Measurements from ENCODE around the gene PRR3.

Gene PRR3

DNA sequence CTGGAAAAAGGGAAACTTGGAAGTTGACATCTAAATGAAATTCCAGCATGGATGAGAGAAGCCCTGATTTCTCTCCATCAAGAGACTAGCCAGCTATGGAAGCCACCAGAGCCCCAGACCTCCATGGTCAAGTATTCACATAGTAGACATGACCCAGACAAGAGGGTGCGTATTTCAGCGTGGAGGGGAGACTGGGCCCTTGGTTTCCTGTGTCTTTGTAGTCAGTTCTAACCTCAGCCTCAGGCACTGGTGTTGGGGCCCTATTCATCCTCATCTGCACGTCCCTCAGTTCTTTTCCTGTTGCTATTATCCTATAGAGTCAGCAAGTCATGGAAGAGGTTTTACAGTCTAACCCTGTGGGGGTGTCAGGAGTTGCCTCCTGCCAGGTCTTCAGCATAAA is 13.3 kb upstream of the PRR3 start:
- peaks cover 18% of the 10 kb centered on the region for H3K36me3 Mint-ChIP-seq (ENCODE audit: insufficient read depth)
- peaks cover 33% of the 10 kb centered on the region for H3K4me1 Mint-ChIP-seq
- DNase-seq (ENCODE audit: low spot score in 2 of 2) (no peak), ATAC-seq (replicated peaks; ENCODE audit: extremely low read depth, poor library complexity, severe bottlenecking) (peak; percentile 33)
- peak overlapping the region; percentile 46 for H3K4me3 Mint-ChIP-seq
- no peaks in the 10 kb centered on the region for H3K27me3 Mint-ChIP-seq
- no peaks in the 10 kb centered on the region for H3K9me3 Mint-ChIP-seq
- peak overlapping the region; percentile 87 for H3K27ac Mint-ChIP-seq (ENCODE audit: low read depth)

DNA sequence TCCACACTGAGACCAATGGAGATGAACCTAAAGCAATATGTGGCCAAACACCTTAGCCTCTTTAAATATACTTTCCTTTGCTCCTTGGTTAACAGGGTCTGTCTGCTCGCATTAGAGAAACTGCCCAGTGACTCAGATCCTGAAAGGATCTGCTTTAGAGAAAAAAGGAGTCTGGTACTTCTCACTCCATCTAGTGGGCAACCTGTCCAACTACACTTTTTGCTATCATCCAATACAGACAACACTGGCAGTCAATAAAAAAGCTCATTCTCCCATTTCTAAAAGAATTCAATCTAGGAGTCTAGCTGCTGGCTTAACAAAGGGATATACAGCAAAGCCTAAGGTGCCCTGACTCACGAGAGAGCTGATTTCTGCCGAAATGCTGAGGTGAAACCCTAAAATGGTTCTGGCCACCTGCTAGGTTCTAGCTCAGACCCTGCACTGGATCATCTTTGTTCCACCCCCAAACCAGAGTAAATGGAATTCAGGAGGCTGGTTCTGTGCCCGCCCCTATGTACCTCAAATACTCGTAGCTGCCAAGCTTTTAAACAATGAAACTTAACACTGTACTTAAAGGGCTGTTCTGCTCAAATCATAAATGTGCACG is 12.3 kb upstream of the PRR3 start:
- H3K36me3 Mint-ChIP-seq (ENCODE audit: insufficient read depth) = peaks cover 23% of the 10 kb centered on the region
- H3K9me3 Mint-ChIP-seq = no peaks in the 10 kb centered on the region
- H3K27me3 Mint-ChIP-seq = no peaks in the 10 kb centered on the region
- peak overlapping the region; percentile 46 for H3K4me3 Mint-ChIP-seq
- DNase-seq (ENCODE audit: low spot score in 2 of 2) (no peak), ATAC-seq (replicated peaks; ENCODE audit: extremely low read depth, poor library complexity, severe bottlenecking) (peak; percentile 34)
- H3K4me1 Mint-ChIP-seq = peaks cover 33% of the 10 kb centered on the region
- H3K27ac Mint-ChIP-seq (ENCODE audit: low read depth) = peak overlapping the region; percentile 87

DNA sequence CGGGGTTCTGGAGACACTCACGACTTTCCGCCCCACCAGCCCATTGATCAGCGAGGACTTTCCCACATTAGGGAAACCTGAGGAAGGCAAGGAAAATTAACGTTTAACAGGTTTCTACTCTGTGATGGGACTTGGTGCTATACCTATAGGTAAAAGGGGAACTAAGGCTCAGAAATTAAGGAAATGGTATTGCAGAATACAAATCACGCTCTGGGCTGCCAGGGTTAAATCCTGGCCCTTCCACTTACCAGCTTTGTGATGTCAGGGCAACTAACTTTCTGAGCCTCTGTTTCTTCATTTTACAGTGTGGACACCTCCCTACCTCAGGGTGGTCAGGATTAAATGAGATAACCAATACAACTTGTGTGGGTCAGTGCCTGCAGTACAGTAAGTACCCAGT is 9.6 kb upstream of the PRR3 start:
- H3K27ac Mint-ChIP-seq (ENCODE audit: low read depth) = peak overlapping the region; percentile 30
- H3K9me3 Mint-ChIP-seq = no peaks in the 10 kb centered on the region
- DNase-seq (ENCODE audit: low spot score in 2 of 2) = no peak
- ATAC-seq (replicated peaks; ENCODE audit: extremely low read depth, poor library complexity, severe bottlenecking) = no peak
- H3K36me3 Mint-ChIP-seq (ENCODE audit: insufficient read depth) = peaks cover 38% of the 10 kb centered on the region
- no peak overlapping the region for H3K4me3 Mint-ChIP-seq
- peaks cover 26% of the 10 kb centered on the region for H3K4me1 Mint-ChIP-seq
- H3K27me3 Mint-ChIP-seq = no peaks in the 10 kb centered on the region

DNA sequence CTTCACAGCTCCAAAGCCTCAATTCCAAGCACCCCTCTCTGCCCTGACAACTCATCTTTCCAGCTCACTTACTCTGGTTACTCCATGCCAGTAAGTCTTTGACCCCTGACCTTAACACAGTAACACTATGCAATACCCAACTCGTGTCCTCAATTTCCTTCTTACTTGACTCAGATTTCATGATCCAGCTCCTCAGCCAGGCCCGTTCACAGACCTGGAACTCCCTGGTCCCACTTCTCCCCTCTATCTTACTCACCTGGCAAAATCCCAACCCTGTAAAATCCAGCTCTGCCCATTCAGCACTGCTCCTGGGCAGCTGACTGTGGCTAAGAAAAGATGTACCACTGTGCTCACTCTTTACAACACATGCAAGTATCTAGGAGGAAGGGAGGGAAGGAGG is 8.7 kb upstream of the PRR3 start:
- no peak for ATAC-seq (replicated peaks; ENCODE audit: extremely low read depth, poor library complexity, severe bottlenecking)
- H3K4me3 Mint-ChIP-seq = no peak overlapping the region
- H3K9me3 Mint-ChIP-seq = no peaks in the 10 kb centered on the region
- H3K4me1 Mint-ChIP-seq = peaks cover 25% of the 10 kb centered on the region
- H3K36me3 Mint-ChIP-seq (ENCODE audit: insufficient read depth) = peaks cover 40% of the 10 kb centered on the region
- no peak for DNase-seq (ENCODE audit: low spot score in 2 of 2)
- no peak overlapping the region for H3K27ac Mint-ChIP-seq (ENCODE audit: low read depth)
- no peaks in the 10 kb centered on the region for H3K27me3 Mint-ChIP-seq

DNA sequence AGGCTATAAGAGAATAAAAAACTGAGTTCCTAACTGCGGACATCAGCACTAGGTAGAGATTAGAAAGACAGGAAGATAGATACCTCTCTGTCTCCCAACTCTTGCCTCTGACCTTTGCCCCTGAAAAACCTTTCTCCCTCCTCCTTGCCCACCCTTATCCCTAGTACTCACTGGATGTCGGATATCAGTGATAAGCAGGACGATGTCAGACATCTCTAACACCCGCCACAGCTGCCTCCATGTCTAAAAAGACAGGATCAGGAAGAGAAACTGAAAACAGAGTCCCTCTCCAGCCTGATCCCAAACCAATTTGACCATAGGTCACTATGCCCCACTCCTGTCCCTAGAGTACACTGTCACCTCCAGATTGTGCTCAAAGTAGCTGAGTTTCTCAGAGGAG is 2.7 kb upstream of the PRR3 start:
- Mint-ChIP-seq H3K4me1 (peaks cover 62% of the 10 kb centered on the region), H3K27ac (ENCODE audit: low read depth) (peak overlapping the region; percentile 11), H3K27me3 (no peaks in the 10 kb centered on the region), H3K36me3 (ENCODE audit: insufficient read depth) (peaks cover 43% of the 10 kb centered on the region), H3K4me3 (peak overlapping the region; percentile 94), H3K9me3 (no peaks in the 10 kb centered on the region)
- DNase-seq (ENCODE audit: low spot score in 2 of 2) = no peak
- no peak for ATAC-seq (replicated peaks; ENCODE audit: extremely low read depth, poor library complexity, severe bottlenecking)

DNA sequence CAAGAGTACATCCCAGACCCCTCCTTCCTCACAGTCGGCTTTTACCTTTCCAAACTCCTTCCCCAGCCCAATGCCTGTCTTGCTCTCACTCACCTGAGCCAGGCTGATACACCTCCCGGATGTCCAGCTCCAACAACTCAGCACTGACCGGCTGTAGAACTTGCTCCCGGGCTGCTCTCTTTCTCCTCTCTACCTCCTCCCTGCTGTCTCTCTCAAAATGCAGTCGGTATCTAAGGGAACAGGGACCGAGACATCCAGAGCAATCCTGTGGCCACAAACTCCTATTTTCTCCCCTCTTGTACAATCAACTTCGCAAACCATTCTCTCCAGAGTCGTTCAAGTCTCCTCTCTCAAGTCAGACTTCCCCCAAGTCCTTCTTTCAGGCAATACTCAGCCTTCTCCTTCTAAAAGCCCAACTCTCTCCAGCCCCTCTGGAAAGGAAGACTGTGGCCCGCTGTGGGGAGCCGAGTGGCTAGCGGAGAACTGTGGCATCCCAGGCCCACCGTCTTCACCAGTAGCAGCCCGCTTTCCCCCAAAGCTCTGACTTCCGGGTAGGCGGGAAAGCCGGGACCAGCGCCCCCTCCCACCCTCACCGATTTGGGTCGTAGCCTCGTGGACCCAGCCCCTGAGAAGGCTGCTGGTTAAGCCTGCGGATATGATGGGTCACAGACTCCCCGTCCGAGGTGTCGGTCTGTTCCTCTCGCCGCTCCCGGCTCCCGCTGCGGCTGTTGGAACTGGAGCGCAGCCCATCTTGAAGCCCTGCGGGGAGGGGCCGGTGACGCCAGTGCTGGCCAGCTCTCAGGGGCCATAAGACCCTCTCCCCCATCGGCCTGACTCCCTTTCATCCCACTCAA is 1.9 kb upstream of the PRR3 start:
- Mint-ChIP-seq H3K4me3 (peak overlapping the region; percentile 94), H3K9me3 (no peaks in the 10 kb centered on the region), H3K4me1 (peaks cover 66% of the 10 kb centered on the region), H3K36me3 (ENCODE audit: insufficient read depth) (peaks cover 38% of the 10 kb centered on the region), H3K27ac (ENCODE audit: low read depth) (peak overlapping the region; percentile 99), H3K27me3 (no peaks in the 10 kb centered on the region)
- no peak for ATAC-seq (replicated peaks; ENCODE audit: extremely low read depth, poor library complexity, severe bottlenecking)
- no peak for DNase-seq (ENCODE audit: low spot score in 2 of 2)

DNA sequence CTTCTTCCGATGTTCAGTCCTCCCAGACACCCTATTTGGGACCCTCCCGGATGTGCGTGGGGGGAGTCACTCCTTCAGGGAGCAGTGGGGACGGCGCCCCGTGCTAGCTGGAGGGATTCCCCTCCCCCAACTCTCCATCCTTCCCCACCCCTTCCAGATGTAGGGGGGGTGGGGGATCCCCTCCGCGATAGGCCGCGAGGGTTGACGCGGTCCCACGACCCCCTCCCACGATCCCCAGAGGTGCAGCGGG is 1.4 kb upstream of the PRR3 start:
- Mint-ChIP-seq H3K9me3 (no peaks in the 10 kb centered on the region), H3K4me1 (peaks cover 66% of the 10 kb centered on the region), H3K36me3 (ENCODE audit: insufficient read depth) (peaks cover 33% of the 10 kb centered on the region), H3K4me3 (peak overlapping the region; percentile 94), H3K27ac (ENCODE audit: low read depth) (peak overlapping the region; percentile 99), H3K27me3 (no peaks in the 10 kb centered on the region)
- DNase-seq (ENCODE audit: low spot score in 2 of 2) (no peak), ATAC-seq (replicated peaks; ENCODE audit: extremely low read depth, poor library complexity, severe bottlenecking) (no peak)

DNA sequence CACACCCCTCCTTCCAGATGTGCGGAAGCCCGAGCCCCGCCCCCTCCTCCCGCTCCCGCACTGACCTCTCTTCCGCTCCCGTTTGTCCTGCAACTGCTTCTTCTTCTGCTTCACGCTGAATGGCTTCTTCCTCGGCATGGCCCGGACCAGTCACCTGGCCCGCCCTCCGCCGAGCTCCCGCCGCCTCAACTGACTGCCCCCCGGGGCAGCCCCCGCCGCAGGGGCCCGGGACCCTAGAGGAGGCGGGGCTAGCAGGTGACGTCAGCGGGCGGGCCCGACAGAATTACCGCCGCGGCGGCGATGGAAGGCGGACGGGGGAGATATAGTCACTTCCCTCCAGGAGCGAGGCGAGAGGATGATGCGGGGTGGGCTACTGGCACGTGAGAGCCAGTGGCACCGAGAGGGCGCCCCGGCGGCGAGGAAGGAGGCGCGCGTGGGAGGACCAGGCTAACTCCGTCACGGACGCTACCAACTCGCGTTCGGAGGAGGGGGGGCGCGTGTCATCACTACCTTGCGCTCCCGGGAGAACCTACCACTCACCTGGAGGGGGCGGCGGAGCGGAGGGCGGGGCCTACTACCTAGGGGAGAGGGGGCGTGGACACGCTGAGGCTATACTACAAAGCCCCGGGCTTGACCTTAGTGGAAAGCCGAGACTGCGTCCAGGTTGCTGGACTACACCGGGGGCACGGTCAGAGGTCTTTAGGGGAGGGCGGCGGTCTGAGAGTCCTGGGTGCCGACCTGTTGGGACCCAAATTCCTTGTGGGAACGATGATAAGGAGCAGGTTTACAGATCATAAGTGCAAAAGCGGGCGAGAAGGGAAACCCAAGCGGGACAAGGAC is 809 bp upstream of the PRR3 start, which contains the start of gene GNL1:
TSS of gene GNL1 (minus strand) at position 424 of the 840 bp plus-strand sequence. CDS start at position 138, 286 bp downstream.
- H3K9me3 Mint-ChIP-seq = no peaks in the 10 kb centered on the region
- peak; percentile 98 to 99 for DNase-seq (ENCODE audit: low spot score in 2 of 2)
- peak within 1 kb of the TSS; percentile 94 for H3K4me3 Mint-ChIP-seq
- H3K27ac Mint-ChIP-seq (ENCODE audit: low read depth) = peak within 1 kb of the TSS; percentile 99
- peaks cover 66% of the 10 kb centered on the region for H3K4me1 Mint-ChIP-seq
- ATAC-seq (replicated peaks; ENCODE audit: extremely low read depth, poor library complexity, severe bottlenecking) = peak; percentile 90
- peaks cover 34% of the 10 kb centered on the region for H3K36me3 Mint-ChIP-seq (ENCODE audit: insufficient read depth)
- H3K27me3 Mint-ChIP-seq = no peaks in the 10 kb centered on the region

DNA sequence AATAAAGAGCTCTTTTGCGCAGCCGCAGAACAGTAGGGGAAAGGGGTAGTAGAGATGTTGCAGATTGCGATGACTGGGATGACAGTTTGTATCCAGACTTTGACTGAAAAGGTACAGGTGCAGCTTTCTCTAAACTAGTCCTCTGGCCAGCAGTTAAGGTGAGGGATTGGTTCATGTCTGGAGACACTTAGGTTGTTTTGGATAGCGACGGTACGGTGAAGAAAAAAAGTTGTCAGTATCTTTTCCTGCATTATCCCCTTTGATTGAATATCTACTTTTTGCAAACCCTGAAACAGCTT is 537 bp downstream of the PRR3 start:
- Mint-ChIP-seq H3K27me3 (no peaks in the 10 kb centered on the region), H3K36me3 (ENCODE audit: insufficient read depth) (peaks cover 28% of the 10 kb centered on the region), H3K4me3 (peak overlapping the region; percentile 94), H3K27ac (ENCODE audit: low read depth) (peak overlapping the region; percentile 99), H3K9me3 (no peaks in the 10 kb centered on the region), H3K4me1 (peaks cover 61% of the 10 kb centered on the region)
- DNase-seq (ENCODE audit: low spot score in 2 of 2) (no peak), ATAC-seq (replicated peaks; ENCODE audit: extremely low read depth, poor library complexity, severe bottlenecking) (no peak)

DNA sequence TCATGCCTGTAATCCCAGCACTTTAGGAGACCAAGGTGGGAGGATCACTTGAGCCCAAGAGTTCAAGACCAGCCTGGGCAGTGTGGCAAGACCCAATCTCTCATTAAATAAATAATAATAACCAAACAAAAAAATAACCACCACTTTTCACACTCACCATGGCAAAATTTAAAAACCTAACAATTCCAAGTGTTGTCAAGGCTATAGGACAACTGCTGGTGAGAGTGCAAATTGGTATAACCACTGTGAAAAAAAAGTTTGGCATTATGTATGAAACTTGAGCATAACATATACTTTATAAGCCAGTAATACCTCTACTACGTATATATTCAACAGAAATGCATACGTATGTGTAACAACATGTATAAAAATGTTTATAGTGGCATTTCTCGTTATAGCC is 3.8 kb downstream of the PRR3 start:
- peaks cover 24% of the 10 kb centered on the region for H3K36me3 Mint-ChIP-seq (ENCODE audit: insufficient read depth)
- ATAC-seq (replicated peaks; ENCODE audit: extremely low read depth, poor library complexity, severe bottlenecking) = no peak
- no peak overlapping the region for H3K4me3 Mint-ChIP-seq
- H3K4me1 Mint-ChIP-seq = peaks cover 30% of the 10 kb centered on the region
- H3K27me3 Mint-ChIP-seq = no peaks in the 10 kb centered on the region
- no peak for DNase-seq (ENCODE audit: low spot score in 2 of 2)
- H3K27ac Mint-ChIP-seq (ENCODE audit: low read depth) = no peak overlapping the region
- H3K9me3 Mint-ChIP-seq = no peaks in the 10 kb centered on the region

DNA sequence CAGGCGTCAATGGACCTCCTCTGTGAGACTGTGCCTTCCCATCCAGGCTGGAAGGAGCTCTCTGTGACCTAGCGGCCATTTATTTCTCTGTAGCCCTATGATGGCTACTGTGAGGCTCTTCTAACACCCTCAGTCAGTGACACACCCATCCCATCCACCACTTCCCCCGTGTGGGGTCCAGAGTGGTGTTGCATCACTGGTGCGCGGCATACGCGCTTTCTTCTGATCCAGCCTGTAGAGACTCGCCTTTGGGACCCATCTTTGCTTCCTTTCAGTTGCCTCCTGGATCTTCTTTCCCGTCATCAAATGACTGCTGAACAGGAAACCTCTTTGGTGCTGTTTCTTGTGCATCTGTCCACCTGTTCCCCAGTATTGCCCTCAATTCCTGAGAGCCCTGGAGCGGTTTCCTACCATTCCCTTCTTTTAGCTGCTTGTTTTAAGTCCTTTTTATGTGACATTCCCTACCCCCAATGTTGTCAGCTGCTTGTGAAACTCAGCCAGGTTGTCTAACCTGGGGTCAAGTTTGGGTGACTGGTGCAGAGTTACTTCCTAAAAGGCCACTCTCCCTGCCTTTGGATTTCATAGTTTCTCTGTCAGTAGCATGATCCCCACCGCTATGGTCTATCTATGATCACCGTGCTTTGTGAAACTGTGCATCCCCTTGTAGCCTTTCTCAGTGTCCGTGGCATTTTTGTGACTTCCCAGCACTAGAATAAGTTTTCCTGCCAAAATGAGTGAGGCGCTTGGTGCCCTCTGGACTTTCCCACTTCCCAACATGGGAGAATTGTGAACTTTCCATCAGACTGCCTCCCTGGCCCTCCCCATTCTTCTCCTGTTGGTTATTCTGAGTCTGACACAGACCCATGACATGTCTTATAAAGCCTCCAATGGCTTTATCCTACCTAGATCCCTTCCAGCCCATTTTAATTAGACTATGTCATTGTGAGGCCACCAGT is 5.7 kb downstream of the PRR3 start:
- DNase-seq (ENCODE audit: low spot score in 2 of 2) (no peak), ATAC-seq (replicated peaks; ENCODE audit: extremely low read depth, poor library complexity, severe bottlenecking) (no peak)
- Mint-ChIP-seq H3K4me3 (no peak overlapping the region), H3K9me3 (no peaks in the 10 kb centered on the region), H3K4me1 (peaks cover 14% of the 10 kb centered on the region), H3K27me3 (no peaks in the 10 kb centered on the region), H3K36me3 (ENCODE audit: insufficient read depth) (peaks cover 8% of the 10 kb centered on the region), H3K27ac (ENCODE audit: low read depth) (peak overlapping the region; percentile 71)

DNA sequence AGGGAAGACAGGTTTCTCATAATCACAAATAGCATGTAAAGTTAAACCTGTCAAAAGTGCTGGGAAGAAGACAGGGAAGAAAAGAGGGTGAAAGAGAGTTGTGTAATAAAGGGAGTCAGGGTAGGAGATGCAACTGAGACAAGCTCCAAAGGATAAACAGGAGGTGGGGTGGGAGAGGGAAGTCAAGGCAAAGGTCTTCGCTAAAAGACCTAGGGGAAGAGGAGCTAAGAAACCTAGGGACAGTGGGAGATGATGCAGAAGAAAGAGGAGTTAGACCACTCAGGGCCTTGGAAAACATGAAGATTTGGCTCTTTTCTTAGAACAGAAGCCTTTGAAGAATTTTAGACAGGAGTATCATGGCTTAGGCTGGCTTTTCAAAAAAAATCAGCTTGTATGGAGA is 7.0 kb downstream of the PRR3 start:
- peaks cover 14% of the 10 kb centered on the region for H3K4me1 Mint-ChIP-seq
- H3K36me3 Mint-ChIP-seq (ENCODE audit: insufficient read depth) = peaks cover 8% of the 10 kb centered on the region
- H3K9me3 Mint-ChIP-seq = no peaks in the 10 kb centered on the region
- no peaks in the 10 kb centered on the region for H3K27me3 Mint-ChIP-seq
- no peak overlapping the region for H3K4me3 Mint-ChIP-seq
- DNase-seq (ENCODE audit: low spot score in 2 of 2) (no peak), ATAC-seq (replicated peaks; ENCODE audit: extremely low read depth, poor library complexity, severe bottlenecking) (no peak)
- no peak overlapping the region for H3K27ac Mint-ChIP-seq (ENCODE audit: low read depth)

Measured in central memory CD8-positive, alpha-beta T cell (primary cell).